ENCODE results near the gene PPP1R1A. TPM values are rescaled to one million over a fixed set of nuclear protein-coding genes. Genes with fewer than 3 reads are reported as not detected.

PPP1R1A gene
- polyA plus RNA-seq, 1 experiment, result not detected

- no peak for DNase-seq (ENCODE audit: low read depth)
- ChIA-PET POLR2A (no interaction called here), CTCF (interaction anchor here (0.9 to 5.5 kb wide), 15 partner anchors 8 to 180 kb away, joined by 3 to 59 read pairs (median 5); partner anchors contain the start of gene PPP1R1A)
- H3K27me3 ChIP-seq (ENCODE audit: control insufficient read depth, insufficient read depth, low read length), result peaks cover 14% of the 10 kb centered on the region
- no peak for TF ChIP-seq CTCF (IDR thresholded peaks at IDR 0.05; ENCODE audit: insufficient read depth, low read depth, low read length)
- H3K4me3 ChIP-seq (ENCODE audit: low read depth, low read length), result no peak overlapping the region
- H3K36me3 ChIP-seq (ENCODE audit: control insufficient read depth, insufficient read depth, low read length), result no peaks in the 10 kb centered on the region
Observed at GRCh38 chr12:54579258-54579657, 9.2 kb downstream of the PPP1R1A start.

GRCh38 chr12:54578778-54579177 is 9.7 kb downstream of the PPP1R1A start:
- ChIA-PET CTCF (interaction anchor here (1.3 to 5.5 kb wide), 8 partner anchors 8 to 180 kb away, joined by 3 to 59 read pairs (median 18); no protein-coding TSS in a partner anchor), POLR2A (no interaction called here)
- peaks cover 14% of the 10 kb centered on the region for H3K27me3 ChIP-seq (ENCODE audit: control insufficient read depth, insufficient read depth, low read length)

GRCh38 chr12:54572881-54573280 is 15.6 kb downstream of the PPP1R1A start:
- no peak for DNase-seq (ENCODE audit: low read depth)
- no peak overlapping the region for H3K4me3 ChIP-seq (ENCODE audit: low read depth, low read length)
- peaks cover 7% of the 10 kb centered on the region for H3K27me3 ChIP-seq (ENCODE audit: control insufficient read depth, insufficient read depth, low read length)
- no peaks in the 10 kb centered on the region for H3K36me3 ChIP-seq (ENCODE audit: control insufficient read depth, insufficient read depth, low read length)
- ChIA-PET POLR2A (no interaction called here), CTCF (interaction anchor here (0.8 kb wide), 1 partner anchor 9 kb away, joined by 4 read pairs; no protein-coding TSS in a partner anchor)
- no peak for TF ChIP-seq CTCF (IDR thresholded peaks at IDR 0.05; ENCODE audit: insufficient read depth, low read depth, low read length)

More at GRCh38 chr12:54578778-54579177, 9.7 kb downstream of the PPP1R1A start:
- no peaks in the 10 kb centered on the region for H3K36me3 ChIP-seq (ENCODE audit: control insufficient read depth, insufficient read depth, low read length)
- TF ChIP-seq CTCF (IDR thresholded peaks at IDR 0.05; ENCODE audit: insufficient read depth, low read depth, low read length), result no peak
- H3K4me3 ChIP-seq (ENCODE audit: low read depth, low read length), result no peak overlapping the region
- DNase-seq (ENCODE audit: low read depth), result no peak

- DNase-seq (ENCODE audit: low read depth), result no peak
- TF ChIP-seq CTCF (IDR thresholded peaks at IDR 0.05; ENCODE audit: insufficient read depth, low read depth, low read length), result no peak
- peaks cover 4% of the 10 kb centered on the region; the same call in 1 of the 2 replicates for H3K27me3 ChIP-seq (ENCODE audit: control insufficient read depth, insufficient read depth, low read length)
- POLR2A ChIA-PET, result no interaction called here
- no peaks in the 10 kb centered on the region for H3K36me3 ChIP-seq (ENCODE audit: control insufficient read depth, insufficient read depth, low read length)
- no peak overlapping the region for H3K4me3 ChIP-seq (ENCODE audit: low read depth, low read length)
- CTCF ChIA-PET, result interaction anchor here (1.5 kb wide), 1 partner anchor 8 kb away, joined by 11 read pairs; no protein-coding TSS in a partner anchor
Observed at GRCh38 chr12:54571193-54572188, 17.0 kb downstream of the PPP1R1A start.

- CTCF ChIA-PET, result interaction anchor here (0.6 to 1.5 kb wide), 2 partner anchors 10 to 31 kb away, joined by 3 to 11 read pairs; no protein-coding TSS in a partner anchor
- no peak overlapping the region for H3K4me3 ChIP-seq (ENCODE audit: low read depth, low read length)
- no peak for TF ChIP-seq CTCF (IDR thresholded peaks at IDR 0.05; ENCODE audit: insufficient read depth, low read depth, low read length)
- POLR2A ChIA-PET, result no interaction called here
- peaks cover 4% of the 10 kb centered on the region for H3K27me3 ChIP-seq (ENCODE audit: control insufficient read depth, insufficient read depth, low read length)
- no peak for DNase-seq (ENCODE audit: low read depth)
- no peaks in the 10 kb centered on the region for H3K36me3 ChIP-seq (ENCODE audit: control insufficient read depth, insufficient read depth, low read length)
Observed at GRCh38 chr12:54569995-54570528, 18.4 kb downstream of the PPP1R1A start.
